ENCODE data around the gene HOXA6. TPM values are rescaled to one million over a fixed set of nuclear protein-coding genes. Genes with fewer than 3 reads are reported as not detected.
A peak's percentile ranks its signal among the peaks of the same experiment; 100 is the strongest.

Gene HOXA6
- total and polyA plus RNA-seq, 2 of the 4 experiments (the other 2 are of a cell fraction): 1.4 to 1.8 TPM

GRCh38 chr7:27116031-27116961, 31.3 kb downstream of the HOXA6 start:
- peak overlapping the region; percentile 68 for H4K91ac ChIP-seq (ENCODE audit: insufficient read depth, low read depth, low read length)
- CTCF ChIA-PET: interaction anchor here (1.2 to 1.3 kb wide), 2 partner anchors 11 to 262 kb away, joined by 3 read pairs; no protein-coding TSS in a partner anchor
- ATAC-seq (ENCODE audit: low read depth): no peak
- BruUV-seq (replicated peaks): no TSS peak
- peak overlapping the region; percentile 32 for H2AK9ac ChIP-seq (replicated peaks; ENCODE audit: low read depth, low read length, poor library complexity)
- peak; percentile 22 for DNase-seq
- peak overlapping the region; percentile 89 for H3K27ac ChIP-seq (ENCODE audit: insufficient read depth, low read length)
- no CpG with 5 or more reads among the region's 20 CpGs for WGBS, 2 experiments (ENCODE audit: extremely low coverage in 2 of 2, insufficient read length in 1 of 2)
- peak overlapping the region; percentile 87 for H3K14ac ChIP-seq (replicated peaks; ENCODE audit: low read depth, low read length)
- H2BK120ac ChIP-seq (ENCODE audit: low read depth, low read length): peak overlapping the region; percentile 56
- H2AFZ ChIP-seq (replicated peaks; ENCODE audit: low read length, poor library complexity): no peak overlapping the region
- peak overlapping the region; percentile 54 for H4K5ac ChIP-seq (ENCODE audit: low read depth, low read length)
- dilution Hi-C loops (cut with HindIII; ENCODE audit: low sequenced_read_pairs, unreplicated experiment) (no loop called here), in situ Hi-C loops (cut with MboI; ENCODE audit: low sequenced_read_pairs) (no loop called here), intact Hi-C loops (cut with micrococcal nuclease) (no loop called here)
- peak overlapping the region; percentile 80 for H2BK5ac ChIP-seq (ENCODE audit: low read depth, low read length, poor library complexity, severe bottlenecking)
- peak overlapping the region; percentile 71 for H3K4me3 ChIP-seq (ENCODE audit: insufficient read depth, low read depth, low read length)
- H2BK20ac ChIP-seq (ENCODE audit: low read depth, low read length): peak overlapping the region; percentile 64; the same call in 1 of the 2 replicates
- H3K56ac ChIP-seq (ENCODE audit: extremely low read depth, insufficient read depth, low read length): peak overlapping the region; percentile 91
- peak overlapping the region; percentile 53 for H2AK5ac ChIP-seq (ENCODE audit: low read depth, low read length)
- H4K8ac ChIP-seq (ENCODE audit: low read depth in 2 of 2, low read length in 2 of 2): peak overlapping the region; percentile 37 to 70; a peak in 3 of 4 replicates
- peaks cover 10% of the 10 kb centered on the region; the same call in 1 of the 2 replicates for H3K9me1 ChIP-seq (ENCODE audit: insufficient read depth, low read length)
- H4K20me1 ChIP-seq (ENCODE audit: insufficient read depth, low read length): peaks cover 10% of the 10 kb centered on the region
- POLR2A ChIA-PET (ENCODE audit: unreplicated experiment): interaction anchor here (0.7 to 1.4 kb wide), 2 partner anchors 16 to 19 kb away, joined by 3 to 4 read pairs; no protein-coding TSS in a partner anchor
- peaks cover 27% of the 10 kb centered on the region for H3K4me1 ChIP-seq (ENCODE audit: control insufficient read depth, insufficient read depth, low read length)
- peaks cover 9% of the 10 kb centered on the region; the same call in 1 of the 2 replicates for H3K36me3 ChIP-seq (ENCODE audit: control insufficient read depth, insufficient read depth, low read length)
- no peaks in the 10 kb centered on the region for H3K9me3 ChIP-seq (ENCODE audit: control insufficient read depth, insufficient read depth, low read length)
- peak overlapping the region; percentile 96 for H3K9ac ChIP-seq (ENCODE audit: low read depth, low read length)
- peaks cover 0 to 41% of the 10 kb centered on the region in 2 experiments; a peak in 2 of 4 replicates for H3K79me1 ChIP-seq (ENCODE audit: low read depth in 1 of 2, low read length in 2 of 2)
- H3K23ac ChIP-seq (ENCODE audit: low read depth, low read length): peak overlapping the region; percentile 95
- peak overlapping the region; percentile 86 for H3K4ac ChIP-seq (ENCODE audit: low read depth, low read length)
- H3K18ac ChIP-seq (ENCODE audit: low read depth, low read length): peak overlapping the region; percentile 97
- no peak overlapping the region for H2BK15ac ChIP-seq (ENCODE audit: low read depth, low read length)
- no peaks in the 10 kb centered on the region for H3K27me3 ChIP-seq (ENCODE audit: control insufficient read depth, insufficient read depth, low read length)
- H3K4me2 ChIP-seq (ENCODE audit: low read depth, low read length): peak overlapping the region; percentile 78
- TF ChIP-seq RCOR1 (IDR thresholded peaks at IDR 0.05; ENCODE audit: insufficient replicate concordance, low read length): no peak
- TF ChIP-seq MXI1 (IDR thresholded peaks at IDR 0.05; ENCODE audit: borderline replicate concordance, low read depth, low read length): no peak
- TF ChIP-seq MAFK (IDR thresholded peaks at IDR 0.05; ENCODE audit: low read depth, low read length): no peak
- TF ChIP-seq CEBPB (IDR thresholded peaks at IDR 0.05; ENCODE audit: low read depth, low read length): no peak
- TF ChIP-seq RAD21 (IDR thresholded peaks at IDR 0.05; ENCODE audit: low read length): no peak
- no peak for TF ChIP-seq USF2 (IDR thresholded peaks at IDR 0.05; ENCODE audit: low read depth, low read length)
- no peak for TF ChIP-seq FOS (IDR thresholded peaks at IDR 0.05; ENCODE audit: low read depth, low read length)
- no peak for TF ChIP-seq BHLHE40 (IDR thresholded peaks at IDR 0.05; ENCODE audit: low read depth, low read length)
- TF ChIP-seq RFX5 (IDR thresholded peaks at IDR 0.05; ENCODE audit: low read depth, low read length): no peak
- TF ChIP-seq MAZ (IDR thresholded peaks at IDR 0.05; ENCODE audit: borderline replicate concordance, low read depth, low read length): no peak
- TF ChIP-seq NFE2L2 (IDR thresholded peaks at IDR 0.05; ENCODE audit: low read depth, low read length): no peak
- TF ChIP-seq SMC3 (IDR thresholded peaks at IDR 0.05; ENCODE audit: low read depth, low read length): 0 out of 2 replicates have a peak, but pooled peaks have one; percentile 4
- TF ChIP-seq CHD1 (IDR thresholded peaks at IDR 0.05; ENCODE audit: low read depth, low read length): peak; percentile 76; the same call in 1 of the 2 replicates
- TF ChIP-seq POLR2A (IDR thresholded peaks at IDR 0.05; ENCODE audit: low read depth, low read length): peak; percentile 65
- TF ChIP-seq, protein P1, sequence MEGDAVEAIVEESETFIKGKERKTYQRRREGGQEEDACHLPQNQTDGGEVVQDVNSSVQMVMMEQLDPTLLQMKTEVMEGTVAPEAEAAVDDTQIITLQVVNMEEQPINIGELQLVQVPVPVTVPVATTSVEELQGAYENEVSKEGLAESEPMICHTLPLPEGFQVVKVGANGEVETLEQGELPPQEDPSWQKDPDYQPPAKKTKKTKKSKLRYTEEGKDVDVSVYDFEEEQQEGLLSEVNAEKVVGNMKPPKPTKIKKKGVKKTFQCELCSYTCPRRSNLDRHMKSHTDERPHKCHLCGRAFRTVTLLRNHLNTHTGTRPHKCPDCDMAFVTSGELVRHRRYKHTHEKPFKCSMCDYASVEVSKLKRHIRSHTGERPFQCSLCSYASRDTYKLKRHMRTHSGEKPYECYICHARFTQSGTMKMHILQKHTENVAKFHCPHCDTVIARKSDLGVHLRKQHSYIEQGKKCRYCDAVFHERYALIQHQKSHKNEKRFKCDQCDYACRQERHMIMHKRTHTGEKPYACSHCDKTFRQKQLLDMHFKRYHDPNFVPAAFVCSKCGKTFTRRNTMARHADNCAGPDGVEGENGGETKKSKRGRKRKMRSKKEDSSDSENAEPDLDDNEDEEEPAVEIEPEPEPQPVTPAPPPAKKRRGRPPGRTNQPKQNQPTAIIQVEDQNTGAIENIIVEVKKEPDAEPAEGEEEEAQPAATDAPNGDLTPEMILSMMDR (conservative IDR thresholded peaks at IDR 0.05; ENCODE audit: low read depth, low read length): no peak
